Choroid plexus epithelial cell (primary cell): ENCODE data around the gene CAPG.
"Not testable (repeated sequence)": the region's sequence is repeated elsewhere in the genome, so short reads cannot be mapped to it uniquely, and the experiment has no call there.

Experiments
- DNase-seq: peaks from one replicate; pipeline ENCODE4 v3.0.0-alpha.2; 2010; ENCODE audit warnings: low read depth
- H3K4me3 ChIP-seq: 2 replicates; pipeline ENCODE4 v1.5.1; 2011; ENCODE audit warnings: low read depth, mild to moderate bottlenecking, control low read depth, low read length, moderate library complexity
- CTCF ChIP-seq: conservative IDR thresholded peaks from 2 replicates; pipeline ENCODE4 v1.5.1; 2011; ENCODE audit warnings: low read depth, mild to moderate bottlenecking, control low read depth, inconsistent platforms, low read length, moderate library complexity

CAPG gene

DNA sequence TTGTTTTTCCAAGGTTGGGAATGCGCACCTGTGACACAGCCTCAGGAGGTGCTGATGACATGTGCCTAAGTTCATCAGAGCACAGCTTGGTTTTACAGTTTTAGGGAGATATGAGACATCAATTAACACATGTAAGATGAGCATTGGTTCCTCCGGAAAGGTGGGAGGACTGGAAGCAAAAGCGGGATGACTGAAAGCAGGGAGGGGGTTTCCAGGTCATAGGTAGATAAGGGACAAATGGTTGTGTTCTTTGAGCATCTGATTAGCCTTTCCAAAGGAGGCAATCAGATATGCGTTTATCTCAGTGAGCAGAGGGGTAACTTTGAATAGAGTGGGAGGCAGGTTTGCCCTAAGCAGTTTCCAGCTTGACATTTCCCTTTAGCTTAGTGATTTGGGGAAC lies 26.3 kb downstream of the CAPG start:
- H3K4me3 ChIP-seq, result no peak overlapping the region
- TF ChIP-seq CTCF, result no peak
- no peak for DNase-seq

- not testable (repeated sequence) for DNase-seq, H3K4me3 ChIP-seq
Observed at GRCh38 chr2:85383151-85383550, 27.0 kb downstream of the CAPG start.

- no peak overlapping the region for H3K4me3 ChIP-seq
- DNase-seq, result no peak
- TF ChIP-seq CTCF, result no peak
Observed at GRCh38 chr2:85380048-85380447, 30.1 kb downstream of the CAPG start.

- DNase-seq, result no peak
- TF ChIP-seq CTCF, result no peak
- no peak overlapping the region for H3K4me3 ChIP-seq
Observed at GRCh38 chr2:85378257-85378656, 31.9 kb downstream of the CAPG start.

DNA sequence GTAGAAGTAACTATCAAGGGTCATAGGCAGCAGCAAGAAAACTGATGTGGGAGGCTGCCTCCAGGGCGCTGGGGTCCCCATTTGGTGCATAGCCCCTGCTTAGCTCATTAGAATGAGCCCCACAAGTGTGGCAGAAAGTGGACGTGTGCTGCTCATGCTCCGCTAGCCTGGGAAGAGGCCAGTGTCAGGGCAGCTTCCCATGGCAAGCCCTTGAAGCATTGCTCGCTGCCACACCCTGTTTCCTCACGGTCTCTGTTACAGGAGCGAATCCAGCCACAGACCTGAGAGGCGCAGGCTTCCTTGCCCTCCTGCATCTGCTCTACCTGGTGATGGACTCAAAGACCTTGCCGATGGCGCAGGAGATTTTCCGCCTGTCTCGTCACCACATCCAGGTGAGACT lies 33.1 kb downstream of the CAPG start:
- no peak for DNase-seq
- TF ChIP-seq CTCF, result no peak

DNA sequence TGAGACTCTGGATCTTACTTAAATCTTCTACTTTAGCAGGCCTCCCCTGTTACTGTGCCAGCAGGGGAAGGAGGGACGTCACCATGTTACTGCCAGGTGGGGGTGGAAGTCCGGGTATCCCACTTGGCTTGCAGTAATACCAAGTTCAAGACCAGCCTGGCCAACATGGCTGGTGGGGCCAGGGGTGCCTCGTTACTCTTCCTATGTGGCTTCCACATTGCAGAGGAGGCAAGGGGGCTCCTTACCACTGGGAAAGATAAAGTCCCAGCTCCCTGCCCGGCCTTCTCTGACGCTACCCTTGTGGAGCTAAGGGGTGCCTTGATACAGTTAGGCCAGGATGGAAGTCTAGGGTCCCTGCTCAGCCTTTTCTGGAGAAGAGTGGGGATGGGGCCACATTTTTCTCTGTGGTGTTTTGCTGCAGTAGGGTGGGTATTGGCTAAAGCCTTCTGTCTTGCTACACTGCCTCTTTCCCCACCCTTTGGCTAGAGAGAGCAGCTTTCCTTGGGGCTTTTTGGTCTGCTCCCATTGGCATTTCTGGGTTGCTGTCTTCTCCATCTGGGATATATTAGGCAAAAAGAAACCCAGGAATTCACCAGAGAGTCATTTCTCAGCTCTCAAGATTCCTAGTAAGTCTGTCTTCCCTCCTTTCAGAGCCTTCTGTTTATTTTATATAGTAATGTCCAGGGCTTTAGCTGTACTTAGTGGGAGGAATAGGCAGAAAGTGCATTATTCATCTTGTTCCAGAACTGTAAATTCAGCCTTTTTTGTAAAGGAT lies 33.7 kb downstream of the CAPG start:
- H3K4me3 ChIP-seq, result no peak overlapping the region
- no peak for TF ChIP-seq CTCF
- DNase-seq, result no peak

More for the DNA sequence above, 33.1 kb downstream of the CAPG start:
- H3K4me3 ChIP-seq, result no peak overlapping the region

DNA sequence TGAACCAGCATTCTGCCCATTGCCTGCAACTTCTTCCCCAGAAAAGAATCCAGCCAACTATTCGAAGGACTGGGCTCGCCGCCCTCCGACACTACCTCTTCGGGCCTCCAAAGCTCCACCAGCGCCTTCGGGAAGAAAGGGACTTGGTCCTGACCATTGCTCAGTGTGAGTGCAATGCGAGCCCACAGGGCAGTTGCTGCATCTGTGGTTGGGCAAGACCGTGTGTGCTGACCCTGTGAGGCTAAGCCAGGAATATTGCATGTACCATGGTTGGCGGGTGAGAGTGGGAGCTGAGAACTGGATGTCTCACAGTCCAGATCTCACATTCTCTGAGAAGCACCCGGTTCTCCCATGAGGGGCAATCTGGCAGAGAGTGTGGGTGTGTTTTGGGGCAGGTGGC lies 39.1 kb downstream of the CAPG start:
- no peak for DNase-seq
- TF ChIP-seq CTCF, result no peak
- H3K4me3 ChIP-seq, result no peak overlapping the region
